Measurements from ENCODE around the gene EML6. TPM values are rescaled to one million over a fixed set of nuclear protein-coding genes. Genes with fewer than 3 reads are reported as not detected.
"Not testable (repeated sequence)": the region's sequence is repeated elsewhere in the genome, so short reads cannot be mapped to it uniquely, and the experiment has no call there.

EML6 gene
- total RNA-seq, 1 donor from 2014 or later, result 10.4 TPM

DNA sequence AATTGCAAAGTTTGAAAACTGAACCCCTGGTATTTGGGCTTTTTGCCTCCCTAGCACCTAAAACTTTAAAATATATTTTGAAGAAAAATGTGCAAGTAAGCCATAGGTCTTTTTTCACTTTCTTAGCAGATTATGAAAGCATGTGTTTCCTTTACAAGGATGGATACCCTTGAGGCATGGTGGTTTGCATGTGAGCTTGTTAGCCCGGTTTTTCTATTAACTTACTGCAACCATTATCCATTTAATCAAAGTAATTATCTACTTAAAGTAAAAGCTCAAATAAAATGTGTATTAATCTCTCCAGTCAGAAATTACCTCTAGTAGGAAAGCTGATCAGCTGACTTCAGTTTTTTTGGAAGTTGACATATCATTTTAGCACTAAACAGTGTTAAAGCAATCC lies 140.6 kb downstream of the EML6 start:
- Histone ChIP-seq H3K27me3 (ENCODE audit: control insufficient read depth in 3 of 3, insufficient read depth in 3 of 3, low read length in 3 of 3) (no peaks in the 10 kb centered on the region), H3K36me3 (ENCODE audit: control insufficient read depth in 3 of 3, insufficient read depth in 3 of 3, low read length in 3 of 3) (no peaks in the 10 kb centered on the region), H3K9me3 (ENCODE audit: control insufficient read depth in 3 of 3, low read length in 3 of 3) (no peaks in the 10 kb centered on the region), H3K9ac (ENCODE audit: low read depth in 1 of 3, low read length in 3 of 3) (no peak overlapping the region), H3K4me1 (ENCODE audit: control insufficient read depth in 3 of 3, insufficient read depth in 3 of 3, low read length in 3 of 3) (peaks cover 6 to 13% (median 13%) of the 10 kb centered on the region in 3 donors), H3K4me3 (ENCODE audit: low read length in 3 of 3) (no peak overlapping the region), H3K27ac (ENCODE audit: low read depth, low read length) (no peak overlapping the region)

DNA sequence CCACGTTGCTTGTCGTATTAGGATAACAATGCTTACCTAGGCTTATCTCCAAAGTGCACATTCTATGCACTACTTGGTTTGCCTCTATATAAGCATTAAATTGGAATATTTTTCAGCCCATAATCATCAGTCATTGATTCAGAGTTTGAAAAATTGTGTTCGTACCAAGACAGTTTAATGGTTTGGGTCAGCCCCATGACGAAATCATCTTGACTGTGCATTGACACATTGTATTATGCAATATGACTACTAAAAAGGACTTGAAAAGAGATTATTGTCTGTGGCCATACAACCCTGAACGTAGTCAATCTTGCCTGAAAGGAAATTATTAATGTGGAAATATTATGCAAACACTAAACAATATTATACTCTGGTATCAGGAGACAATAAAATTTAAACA lies 141.3 kb downstream of the EML6 start:
- H3K36me3 ChIP-seq (ENCODE audit: control insufficient read depth in 3 of 3, insufficient read depth in 3 of 3, low read length in 3 of 3), result no peaks in the 10 kb centered on the region
- H3K4me1 ChIP-seq (ENCODE audit: control insufficient read depth in 3 of 3, insufficient read depth in 3 of 3, low read length in 3 of 3), result peaks cover 6 to 12% (median 9%) of the 10 kb centered on the region in 3 donors
- H3K27me3 ChIP-seq (ENCODE audit: control insufficient read depth in 3 of 3, insufficient read depth in 3 of 3, low read length in 3 of 3), result no peaks in the 10 kb centered on the region
- no peak overlapping the region for H3K9ac ChIP-seq (ENCODE audit: low read depth in 1 of 3, low read length in 3 of 3)
- no peak overlapping the region for H3K4me3 ChIP-seq (ENCODE audit: low read length in 3 of 3)
- H3K27ac ChIP-seq (ENCODE audit: low read depth, low read length), result no peak overlapping the region
- H3K9me3 ChIP-seq (ENCODE audit: control insufficient read depth in 3 of 3, low read length in 3 of 3), result no peaks in the 10 kb centered on the region

DNA sequence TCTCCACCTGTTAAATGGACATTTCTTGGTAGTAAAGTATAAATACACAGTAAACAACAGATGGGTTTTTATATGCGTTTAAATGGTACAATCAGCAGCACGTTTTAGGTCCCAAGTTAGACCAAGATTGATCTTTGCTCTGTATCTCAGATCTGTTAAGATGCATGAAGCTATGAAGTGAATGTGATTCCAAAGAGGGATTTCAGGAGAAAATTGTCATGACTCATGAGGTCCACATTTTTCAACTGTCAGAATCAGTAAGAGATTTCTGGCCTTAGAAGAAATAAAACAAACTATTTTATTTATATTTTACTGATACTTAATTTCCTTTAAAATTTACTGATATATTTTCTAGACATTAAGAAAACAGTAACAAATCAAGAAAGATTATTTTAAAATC lies 142.7 kb downstream of the EML6 start:
- H3K27ac ChIP-seq (ENCODE audit: low read depth, low read length), result no peak overlapping the region
- H3K27me3 ChIP-seq (ENCODE audit: control insufficient read depth in 3 of 3, insufficient read depth in 3 of 3, low read length in 3 of 3), result no peaks in the 10 kb centered on the region
- peaks cover 0 to 2% (median 0%) of the 10 kb centered on the region in 3 donors for H3K4me1 ChIP-seq (ENCODE audit: control insufficient read depth in 3 of 3, insufficient read depth in 3 of 3, low read length in 3 of 3)
- no peak overlapping the region for H3K4me3 ChIP-seq (ENCODE audit: low read length in 3 of 3)
- H3K36me3 ChIP-seq (ENCODE audit: control insufficient read depth in 3 of 3, insufficient read depth in 3 of 3, low read length in 3 of 3), result no peaks in the 10 kb centered on the region
- no peaks in the 10 kb centered on the region for H3K9me3 ChIP-seq (ENCODE audit: control insufficient read depth in 3 of 3, low read length in 3 of 3)
- H3K9ac ChIP-seq (ENCODE audit: low read depth in 1 of 3, low read length in 3 of 3), result no peak overlapping the region

DNA sequence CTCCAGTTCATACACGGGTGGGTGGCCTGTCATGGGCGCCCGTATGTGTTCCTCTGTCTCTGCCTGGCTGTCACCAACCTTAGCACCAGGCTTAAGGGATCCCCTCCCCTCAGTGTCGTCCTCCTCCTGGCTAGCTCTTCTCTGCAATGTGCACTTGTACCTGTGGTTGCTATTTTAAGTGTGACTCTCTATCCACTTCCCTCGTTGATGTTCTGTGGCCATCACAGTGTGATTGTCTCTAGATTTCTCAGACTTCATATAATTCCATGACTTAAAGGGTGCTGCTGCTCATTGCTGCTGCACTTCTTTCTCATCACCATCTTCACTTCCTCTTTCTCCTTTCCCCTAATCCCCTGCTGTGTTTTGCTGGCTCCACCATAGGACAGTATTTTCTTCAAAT lies 143.4 kb downstream of the EML6 start:
- H3K36me3 ChIP-seq (ENCODE audit: control insufficient read depth in 3 of 3, insufficient read depth in 3 of 3, low read length in 3 of 3), result no peaks in the 10 kb centered on the region
- peaks cover 0 to 7% (median 3%) of the 10 kb centered on the region in 3 donors for H3K4me1 ChIP-seq (ENCODE audit: control insufficient read depth in 3 of 3, insufficient read depth in 3 of 3, low read length in 3 of 3)
- H3K4me3 ChIP-seq (ENCODE audit: low read length in 3 of 3), result no peak overlapping the region
- H3K27ac ChIP-seq (ENCODE audit: low read depth, low read length), result no peak overlapping the region
- no peaks in the 10 kb centered on the region for H3K9me3 ChIP-seq (ENCODE audit: control insufficient read depth in 3 of 3, low read length in 3 of 3)
- H3K9ac ChIP-seq (ENCODE audit: low read depth in 1 of 3, low read length in 3 of 3), result no peak overlapping the region
- H3K27me3 ChIP-seq (ENCODE audit: control insufficient read depth in 3 of 3, insufficient read depth in 3 of 3, low read length in 3 of 3), result no peaks in the 10 kb centered on the region

DNA sequence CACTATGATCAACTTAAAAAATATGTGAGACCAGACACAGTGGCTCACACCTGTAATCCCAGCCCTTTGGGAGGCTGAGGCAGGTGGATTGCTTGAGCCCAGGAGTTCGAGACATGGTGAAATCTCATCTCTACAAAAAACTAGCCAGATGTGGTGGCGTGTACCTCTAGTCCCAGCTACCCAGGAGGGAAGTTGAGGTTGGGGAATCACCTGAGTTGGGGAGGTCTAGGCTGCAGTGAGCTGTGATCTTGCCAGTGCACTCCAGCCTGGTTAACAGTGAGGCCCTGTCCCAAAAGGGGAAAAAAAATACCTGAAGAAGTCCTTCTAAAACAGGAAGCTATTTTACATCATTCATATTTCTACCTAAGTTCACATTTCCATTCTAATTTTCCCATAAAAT lies 144.0 kb downstream of the EML6 start:
- Histone ChIP-seq H3K27ac (ENCODE audit: low read depth, low read length) (no peak overlapping the region), H3K4me1 (ENCODE audit: control insufficient read depth in 3 of 3, insufficient read depth in 3 of 3, low read length in 3 of 3) (peaks cover 0 to 10% (median 5%) of the 10 kb centered on the region in 3 donors), H3K36me3 (ENCODE audit: control insufficient read depth in 3 of 3, insufficient read depth in 3 of 3, low read length in 3 of 3) (no peaks in the 10 kb centered on the region)

DNA sequence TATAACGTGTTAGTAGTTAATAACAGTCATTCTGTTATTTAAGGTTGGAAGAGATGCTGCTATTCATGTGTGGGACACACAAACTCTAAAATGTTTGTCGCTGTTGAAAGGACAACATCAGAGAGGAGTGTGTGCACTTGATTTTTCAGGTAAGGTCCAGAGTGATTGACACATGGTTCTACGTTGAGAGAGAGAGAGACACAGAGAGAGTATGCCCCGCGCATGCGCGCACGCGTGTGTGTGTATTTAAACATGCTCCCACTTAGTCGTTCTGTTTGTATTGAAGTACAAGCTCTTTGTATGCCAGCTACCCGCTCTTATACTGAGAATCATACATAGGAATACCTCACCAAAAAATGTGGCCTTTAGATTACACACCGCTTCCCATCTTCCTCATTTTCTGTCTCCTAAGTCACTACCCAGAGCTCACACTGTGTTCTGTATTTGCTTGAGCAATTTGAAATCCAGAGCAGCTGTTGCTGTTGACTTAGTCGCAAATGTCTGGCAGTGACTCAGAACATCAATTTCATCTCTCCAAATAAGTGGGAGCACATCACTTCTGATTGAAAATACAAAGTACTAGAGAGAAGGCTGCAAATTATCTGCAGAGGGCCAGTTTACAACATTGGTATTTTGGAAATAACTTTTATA lies 148.1 kb downstream of the EML6 start:
- no peaks in the 10 kb centered on the region for H3K27me3 ChIP-seq (ENCODE audit: control insufficient read depth in 3 of 3, insufficient read depth in 3 of 3, low read length in 3 of 3)
- H3K9me3 ChIP-seq (ENCODE audit: control insufficient read depth in 3 of 3, low read length in 3 of 3), result no peaks in the 10 kb centered on the region
- H3K4me3 ChIP-seq (ENCODE audit: low read length in 3 of 3), result no peak overlapping the region
- H3K9ac ChIP-seq (ENCODE audit: low read depth in 1 of 3, low read length in 3 of 3), result no peak overlapping the region
- H3K4me1 ChIP-seq (ENCODE audit: control insufficient read depth in 3 of 3, insufficient read depth in 3 of 3, low read length in 3 of 3), result peaks cover 0 to 17% (median 13%) of the 10 kb centered on the region in 3 donors
- H3K27ac ChIP-seq (ENCODE audit: low read depth, low read length), result peak overlapping the region; percentile 45
- no peaks in the 10 kb centered on the region for H3K36me3 ChIP-seq (ENCODE audit: control insufficient read depth in 3 of 3, insufficient read depth in 3 of 3, low read length in 3 of 3)

More for the DNA sequence above, 144.0 kb downstream of the EML6 start:
- Histone ChIP-seq H3K4me3 (ENCODE audit: low read length in 3 of 3) (no peak overlapping the region), H3K9me3 (ENCODE audit: control insufficient read depth in 3 of 3, low read length in 3 of 3) (no peaks in the 10 kb centered on the region), H3K27me3 (ENCODE audit: control insufficient read depth in 3 of 3, insufficient read depth in 3 of 3, low read length in 3 of 3) (no peaks in the 10 kb centered on the region), H3K9ac (ENCODE audit: low read depth in 1 of 3, low read length in 3 of 3) (no peak overlapping the region)

DNA sequence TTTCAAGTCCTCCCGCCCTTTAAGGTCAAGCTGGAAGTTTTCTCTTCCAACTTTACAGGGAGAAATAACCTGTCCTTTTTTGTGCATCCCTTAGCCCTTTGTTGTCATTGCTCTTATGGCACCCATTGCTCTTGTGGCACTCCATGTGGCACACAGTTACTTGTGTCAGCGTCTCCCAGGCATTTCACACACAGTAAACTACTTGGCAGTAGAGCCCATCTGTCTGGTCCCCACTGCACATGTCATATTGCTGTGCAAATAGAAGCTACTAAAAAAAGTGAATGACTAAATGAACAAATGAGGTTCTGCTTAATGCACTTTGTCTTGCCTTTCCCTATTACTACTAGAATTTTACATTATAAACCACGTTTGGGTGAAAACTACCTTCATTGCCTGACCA lies 149.3 kb downstream of the EML6 start:
- H3K27me3 ChIP-seq (ENCODE audit: control insufficient read depth in 3 of 3, insufficient read depth in 3 of 3, low read length in 3 of 3), result no peaks in the 10 kb centered on the region

DNA sequence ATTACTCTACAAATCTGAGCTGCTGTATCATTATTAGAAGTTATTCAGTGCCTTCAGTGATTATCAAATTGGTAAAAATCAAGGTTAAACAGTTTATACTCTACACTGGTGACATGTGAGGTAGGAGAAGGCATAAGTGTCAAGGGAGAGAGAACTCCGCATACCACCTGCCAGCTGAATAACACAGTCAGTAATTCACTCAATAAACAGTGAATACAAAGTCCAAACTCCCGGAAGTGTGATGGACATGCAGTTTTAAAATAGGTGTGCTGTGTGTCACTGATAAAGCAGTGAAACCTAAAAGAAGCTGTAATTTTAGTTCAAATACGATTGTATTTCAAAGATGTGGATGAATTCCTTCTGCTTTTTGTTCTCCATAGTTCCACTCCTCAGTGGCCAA lies 149.8 kb downstream of the EML6 start:
- not testable (repeated sequence) for H3K9ac ChIP-seq (ENCODE audit: low read depth in 1 of 3, low read length in 3 of 3); H3K4me3 ChIP-seq (ENCODE audit: low read length in 3 of 3); H3K36me3 ChIP-seq (ENCODE audit: control insufficient read depth in 3 of 3, insufficient read depth in 3 of 3, low read length in 3 of 3); H3K9me3 ChIP-seq (ENCODE audit: control insufficient read depth in 3 of 3, low read length in 3 of 3); H3K27ac ChIP-seq (ENCODE audit: low read depth, low read length); H3K27me3 ChIP-seq (ENCODE audit: control insufficient read depth in 3 of 3, insufficient read depth in 3 of 3, low read length in 3 of 3)
- peaks cover 0 to 17% (median 13%) of the 10 kb centered on the region in 3 donors for H3K4me1 ChIP-seq (ENCODE audit: control insufficient read depth in 3 of 3, insufficient read depth in 3 of 3, low read length in 3 of 3)

More for the DNA sequence above, 149.3 kb downstream of the EML6 start:
- H3K4me3 ChIP-seq (ENCODE audit: low read length in 3 of 3), result no peak overlapping the region
- no peaks in the 10 kb centered on the region for H3K36me3 ChIP-seq (ENCODE audit: control insufficient read depth in 3 of 3, insufficient read depth in 3 of 3, low read length in 3 of 3)
- H3K27ac ChIP-seq (ENCODE audit: low read depth, low read length), result no peak overlapping the region
- H3K4me1 ChIP-seq (ENCODE audit: control insufficient read depth in 3 of 3, insufficient read depth in 3 of 3, low read length in 3 of 3), result peaks cover 0 to 17% (median 13%) of the 10 kb centered on the region in 3 donors
- no peaks in the 10 kb centered on the region for H3K9me3 ChIP-seq (ENCODE audit: control insufficient read depth in 3 of 3, low read length in 3 of 3)
- no peak overlapping the region for H3K9ac ChIP-seq (ENCODE audit: low read depth in 1 of 3, low read length in 3 of 3)

DNA sequence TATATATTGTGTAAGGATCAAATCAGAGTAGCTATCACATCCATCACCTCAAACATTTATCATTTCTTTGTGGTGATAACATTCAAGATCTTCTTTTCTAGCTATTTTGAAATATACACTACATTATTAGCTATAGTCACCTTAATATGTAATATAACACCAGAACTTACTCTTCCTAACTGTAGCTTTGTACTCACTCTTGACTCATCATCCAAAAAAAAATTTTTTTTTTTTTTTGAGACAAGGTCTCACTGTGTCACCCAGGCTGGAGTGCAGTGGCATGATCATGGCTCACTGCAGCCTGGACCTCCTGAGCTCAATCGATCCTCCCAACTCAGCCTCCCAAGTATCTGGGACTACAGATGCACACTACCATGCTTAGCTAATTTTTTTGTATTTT lies 153.3 kb downstream of the EML6 start:
- no peak overlapping the region for H3K27ac ChIP-seq (ENCODE audit: low read depth, low read length)
- no peak overlapping the region for H3K4me3 ChIP-seq (ENCODE audit: low read length in 3 of 3)
- peaks cover 14 to 20% (median 20%) of the 10 kb centered on the region in 3 donors for H3K4me1 ChIP-seq (ENCODE audit: control insufficient read depth in 3 of 3, insufficient read depth in 3 of 3, low read length in 3 of 3)
- H3K9me3 ChIP-seq (ENCODE audit: control insufficient read depth in 3 of 3, low read length in 3 of 3), result no peaks in the 10 kb centered on the region
- no peaks in the 10 kb centered on the region for H3K36me3 ChIP-seq (ENCODE audit: control insufficient read depth in 3 of 3, insufficient read depth in 3 of 3, low read length in 3 of 3)
- H3K27me3 ChIP-seq (ENCODE audit: control insufficient read depth in 3 of 3, insufficient read depth in 3 of 3, low read length in 3 of 3), result no peaks in the 10 kb centered on the region
- no peak overlapping the region for H3K9ac ChIP-seq (ENCODE audit: low read depth in 1 of 3, low read length in 3 of 3)

DNA sequence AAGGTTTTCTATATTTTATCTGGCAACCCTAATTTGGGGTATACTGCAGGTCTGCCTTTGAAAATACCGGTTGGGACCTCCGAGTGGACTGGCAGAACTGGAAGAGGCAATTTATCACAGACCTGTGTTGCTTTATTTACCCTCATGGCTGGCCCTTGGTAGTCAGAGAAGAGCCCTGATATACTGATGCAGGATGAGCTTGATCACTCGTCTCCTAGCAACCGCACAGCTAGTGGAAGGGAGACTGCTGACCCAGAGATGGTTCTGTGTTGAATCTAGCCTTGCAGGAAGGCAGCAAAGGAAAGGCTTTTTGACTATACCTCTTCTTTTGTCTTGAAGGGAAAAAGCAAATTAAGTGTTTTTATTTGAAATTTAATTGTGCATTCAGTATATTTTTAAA lies 154.7 kb downstream of the EML6 start:
- H3K27me3 ChIP-seq (ENCODE audit: control insufficient read depth in 3 of 3, insufficient read depth in 3 of 3, low read length in 3 of 3), result no peaks in the 10 kb centered on the region
- no peaks in the 10 kb centered on the region for H3K36me3 ChIP-seq (ENCODE audit: control insufficient read depth in 3 of 3, insufficient read depth in 3 of 3, low read length in 3 of 3)
- H3K27ac ChIP-seq (ENCODE audit: low read depth, low read length), result no peak overlapping the region
- no peak overlapping the region for H3K9ac ChIP-seq (ENCODE audit: low read depth in 1 of 3, low read length in 3 of 3)
- H3K4me3 ChIP-seq (ENCODE audit: low read length in 3 of 3), result no peak overlapping the region
- no peaks in the 10 kb centered on the region for H3K9me3 ChIP-seq (ENCODE audit: control insufficient read depth in 3 of 3, low read length in 3 of 3)
- H3K4me1 ChIP-seq (ENCODE audit: control insufficient read depth in 3 of 3, insufficient read depth in 3 of 3, low read length in 3 of 3), result peaks cover 11 to 15% (median 12%) of the 10 kb centered on the region in 3 donors
